Subcutaneous abdominal adipose tissue (tissue), 5 donors: ENCODE measurements around the gene SUCLG2.

Experiments used
- H3K27ac ChIP-seq: one replicate; pipeline ENCODE4 v1.7.0; 2013; ENCODE audit warnings: low read depth, mild to moderate bottlenecking, inconsistent platforms, low read length, moderate library complexity
- H3K27me3 ChIP-seq, 5 donors: one replicate each; pipeline ENCODE4 v1.7.0; 2013; ENCODE audit warnings: low read length in 5 of 5, inconsistent platforms in 1 of 5; ENCODE audit not compliant: control insufficient read depth in 5 of 5, insufficient read depth in 4 of 5
- H3K36me3 ChIP-seq, 5 donors: one replicate each; pipeline ENCODE4 v1.7.0; 2013; ENCODE audit warnings: low read length in 5 of 5; ENCODE audit not compliant: control insufficient read depth in 5 of 5, insufficient read depth in 5 of 5
- H3K4me1 ChIP-seq, 5 donors: one replicate each; pipeline ENCODE4 v1.7.0; 2013; ENCODE audit warnings: low read length in 5 of 5, mild to moderate bottlenecking in 3 of 5, moderate library complexity in 1 of 5; ENCODE audit not compliant: control insufficient read depth in 5 of 5, insufficient read depth in 5 of 5
- H3K4me3 ChIP-seq, 5 donors: one replicate each; pipeline ENCODE4 v1.7.0; 2013; ENCODE audit warnings: low read length in 5 of 5, low read depth in 1 of 5
- H3K9ac ChIP-seq, 5 donors: one replicate each; pipeline ENCODE4 v1.7.0; 2013; ENCODE audit warnings: low read length in 5 of 5, mild to moderate bottlenecking in 4 of 5, moderate library complexity in 3 of 5
- H3K9me3 ChIP-seq, 5 donors: one replicate each; pipeline ENCODE4 v1.7.0; 2013; ENCODE audit warnings: low read length in 5 of 5; ENCODE audit not compliant: control insufficient read depth in 5 of 5
- donor health status: healthy.
- donor health status: healthy.
- donor health status: healthy.
- donor health status: healthy.
- donor health status: healthy.

The SUCLG2 gene

DNA sequence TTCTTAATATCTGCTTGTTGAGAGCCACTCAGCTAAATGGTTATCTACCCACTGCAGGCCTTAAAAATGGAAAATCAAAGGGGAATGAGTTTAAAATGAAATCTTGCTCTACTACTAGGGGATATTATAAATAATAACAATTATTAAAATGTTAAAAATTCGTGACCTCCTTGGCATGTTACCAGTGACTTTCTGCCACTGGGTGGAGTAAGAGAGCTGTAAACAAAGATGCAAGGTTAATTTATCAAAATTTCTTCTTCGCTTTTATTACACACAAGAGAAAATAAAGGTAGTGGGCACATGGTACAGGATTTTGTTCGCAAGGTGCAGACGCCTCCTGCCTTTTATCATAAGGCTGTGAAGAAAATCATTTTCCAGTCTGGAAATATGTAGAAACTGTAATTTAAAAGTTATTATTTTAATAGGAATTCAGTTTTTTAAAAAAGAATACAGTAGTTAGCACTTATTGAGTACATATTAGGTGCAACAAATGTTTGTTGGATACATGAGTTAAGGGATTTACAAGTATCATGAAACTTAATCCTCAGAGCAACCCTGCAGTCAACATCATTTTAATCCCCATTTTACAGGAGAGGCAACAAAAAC is 272.6 kb downstream of the SUCLG2 start:
- Histone ChIP-seq H3K27me3 (no peaks in the 10 kb centered on the region), H3K27ac (no peak overlapping the region), H3K36me3 (peaks cover 0 to 9% (median 1%) of the 10 kb centered on the region in 5 donors), H3K4me3 (no peak overlapping the region), H3K9ac (no peak overlapping the region), H3K4me1 (peaks cover 0 to 6% (median 3%) of the 10 kb centered on the region in 5 donors), H3K9me3 (no peaks in the 10 kb centered on the region)

DNA sequence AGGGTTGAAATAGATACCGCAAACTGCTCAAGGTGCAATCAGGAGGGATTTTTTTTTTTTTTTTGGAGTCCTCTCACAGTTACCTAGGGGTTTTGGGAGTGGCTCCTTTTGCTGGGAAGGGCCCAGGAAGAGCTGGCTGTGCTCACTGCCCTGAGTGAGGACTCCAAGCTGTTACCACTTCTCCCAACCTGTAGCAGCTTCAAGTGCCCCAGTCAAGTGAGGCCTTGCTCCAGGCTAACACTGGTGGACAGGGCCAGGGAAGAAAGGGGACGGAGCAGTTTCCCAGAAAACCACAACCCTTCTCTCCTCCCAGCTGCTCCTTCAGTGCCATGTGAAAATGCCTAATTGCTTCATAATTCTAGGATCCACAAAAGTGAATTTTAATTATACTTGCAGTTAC is 274.3 kb downstream of the SUCLG2 start:
- Histone ChIP-seq H3K9ac (no peak overlapping the region), H3K36me3 (peaks cover 0 to 16% (median 3%) of the 10 kb centered on the region in 5 donors), H3K4me1 (peaks cover 0 to 6% (median 3%) of the 10 kb centered on the region in 5 donors), H3K27ac (no peak overlapping the region), H3K9me3 (no peaks in the 10 kb centered on the region), H3K27me3 (no peaks in the 10 kb centered on the region), H3K4me3 (no peak overlapping the region)

DNA sequence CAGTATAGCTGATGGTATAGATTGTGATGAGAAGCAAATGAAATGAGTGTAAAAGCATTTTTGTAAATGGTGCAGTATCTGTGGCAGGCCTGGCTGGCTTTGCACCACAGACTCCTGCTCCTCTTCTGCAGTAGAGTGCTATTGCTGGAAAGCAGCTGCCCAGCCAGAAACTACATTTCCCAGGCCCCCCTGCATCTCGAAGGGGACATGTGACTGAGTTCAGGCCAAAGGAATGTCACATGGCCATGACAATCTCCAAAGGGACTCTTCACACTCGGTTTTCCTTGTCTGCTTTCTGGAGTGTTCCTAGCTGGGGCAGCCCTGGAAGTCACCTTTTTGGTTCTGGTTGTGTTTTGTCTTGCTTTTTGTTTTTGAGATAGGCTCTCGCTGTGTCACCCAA is 277.1 kb downstream of the SUCLG2 start:
- peaks cover 0 to 17% (median 8%) of the 10 kb centered on the region in 5 donors for H3K36me3 ChIP-seq
- H3K4me3 ChIP-seq = no peak overlapping the region
- H3K4me1 ChIP-seq = no peaks in the 10 kb centered on the region
- no peaks in the 10 kb centered on the region for H3K27me3 ChIP-seq
- no peak overlapping the region for H3K9ac ChIP-seq
- no peak overlapping the region for H3K27ac ChIP-seq
- H3K9me3 ChIP-seq = no peaks in the 10 kb centered on the region

DNA sequence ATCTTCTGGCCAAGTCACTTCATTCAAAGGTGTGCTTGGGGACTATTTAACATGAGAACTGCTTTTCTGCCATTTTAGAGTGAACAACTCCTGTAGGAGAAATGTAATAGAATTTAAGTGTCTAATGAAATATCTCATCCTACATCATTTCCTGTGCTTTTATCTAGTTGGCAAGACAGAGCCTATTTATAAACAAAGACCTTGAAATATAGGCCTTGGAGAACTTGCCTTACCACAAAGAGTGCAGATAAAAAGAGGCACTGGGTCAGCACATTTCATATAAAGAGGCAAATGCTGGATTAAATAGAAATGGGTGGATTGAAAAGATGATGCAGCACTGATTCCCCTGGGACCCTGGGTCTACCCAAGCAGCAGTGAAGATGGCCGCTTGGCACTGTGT is 278.0 kb downstream of the SUCLG2 start:
- H3K36me3 ChIP-seq = peaks cover 0 to 21% (median 12%) of the 10 kb centered on the region in 5 donors
- H3K4me1 ChIP-seq = no peaks in the 10 kb centered on the region
- no peak overlapping the region for H3K4me3 ChIP-seq
- no peak overlapping the region for H3K27ac ChIP-seq
- H3K27me3 ChIP-seq = no peaks in the 10 kb centered on the region
- H3K9me3 ChIP-seq = no peaks in the 10 kb centered on the region
- H3K9ac ChIP-seq = no peak overlapping the region

DNA sequence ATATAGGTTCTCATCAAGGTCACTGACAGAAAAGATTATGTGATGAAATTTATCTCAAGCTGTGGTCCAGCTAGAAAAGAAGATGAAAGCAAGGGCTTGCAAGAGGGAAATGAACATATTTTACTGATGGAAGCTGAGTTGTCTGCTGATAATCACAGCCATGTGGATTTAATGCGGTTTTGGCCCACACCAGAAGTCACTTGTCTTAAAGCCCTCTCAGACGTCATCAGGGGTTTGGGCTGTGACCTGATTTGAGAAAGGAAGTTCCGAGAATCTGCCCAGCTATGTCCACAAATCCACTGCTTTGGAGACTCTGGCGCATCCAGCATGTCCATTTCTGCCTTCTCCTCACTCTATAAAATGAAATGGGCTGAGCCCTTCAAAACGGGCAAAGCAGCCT is 278.4 kb downstream of the SUCLG2 start:
- Histone ChIP-seq H3K4me3 (no peak overlapping the region), H3K36me3 (peaks cover 0 to 21% (median 12%) of the 10 kb centered on the region in 5 donors), H3K27me3 (no peaks in the 10 kb centered on the region), H3K27ac (no peak overlapping the region), H3K4me1 (no peaks in the 10 kb centered on the region), H3K9ac (no peak overlapping the region), H3K9me3 (no peaks in the 10 kb centered on the region)

DNA sequence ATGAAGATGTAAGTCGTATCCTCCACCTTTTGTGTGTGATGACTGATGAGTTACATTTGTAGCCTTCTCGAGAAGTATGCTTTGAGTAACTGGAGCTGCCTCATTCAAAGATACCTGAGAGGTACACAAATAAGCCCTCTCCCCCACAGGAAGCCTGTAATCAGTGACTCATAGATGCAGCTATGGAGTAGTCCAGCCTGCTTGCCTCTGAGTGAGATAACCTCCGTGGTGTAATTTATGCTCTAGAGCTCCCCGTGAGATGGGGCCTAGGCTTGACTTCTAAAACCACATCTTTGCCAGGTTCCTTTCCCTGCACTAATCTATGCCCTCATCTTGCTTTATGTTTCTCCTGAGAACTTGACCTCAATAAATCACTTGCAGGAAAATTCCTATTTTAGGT is 291.7 kb downstream of the SUCLG2 start:
- H3K9ac ChIP-seq = no peak overlapping the region
- H3K9me3 ChIP-seq = peaks cover 0 to 5% (median 2%) of the 10 kb centered on the region in 5 donors
- H3K36me3 ChIP-seq = no peaks in the 10 kb centered on the region
- no peak overlapping the region for H3K4me3 ChIP-seq
- H3K27me3 ChIP-seq = no peaks in the 10 kb centered on the region
- H3K27ac ChIP-seq = no peak overlapping the region
- H3K4me1 ChIP-seq = no peaks in the 10 kb centered on the region

DNA sequence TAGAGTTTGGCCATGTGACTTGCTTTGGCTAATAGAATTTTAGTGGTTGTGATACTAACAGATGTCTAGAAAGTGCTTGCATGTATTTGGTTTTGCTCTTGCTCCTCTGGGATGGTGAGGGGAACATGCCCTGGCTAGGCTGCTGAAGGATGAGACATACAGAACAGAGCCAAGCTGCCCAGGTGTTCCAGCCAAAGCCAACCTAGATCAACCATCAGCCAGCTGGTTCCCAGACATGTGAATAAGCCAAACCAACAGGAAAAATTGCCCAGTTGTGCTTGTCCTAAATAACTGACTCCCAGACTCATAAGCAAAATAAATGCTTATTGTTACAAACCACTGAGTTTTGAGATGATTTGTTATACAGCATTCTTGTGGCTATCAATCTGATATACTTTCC is 292.6 kb downstream of the SUCLG2 start:
- Histone ChIP-seq H3K4me3 (no peak overlapping the region), H3K9ac (no peak overlapping the region), H3K27ac (no peak overlapping the region), H3K36me3 (no peaks in the 10 kb centered on the region), H3K9me3 (peaks cover 0 to 5% (median 0%) of the 10 kb centered on the region in 5 donors), H3K27me3 (no peaks in the 10 kb centered on the region), H3K4me1 (no peaks in the 10 kb centered on the region)

DNA sequence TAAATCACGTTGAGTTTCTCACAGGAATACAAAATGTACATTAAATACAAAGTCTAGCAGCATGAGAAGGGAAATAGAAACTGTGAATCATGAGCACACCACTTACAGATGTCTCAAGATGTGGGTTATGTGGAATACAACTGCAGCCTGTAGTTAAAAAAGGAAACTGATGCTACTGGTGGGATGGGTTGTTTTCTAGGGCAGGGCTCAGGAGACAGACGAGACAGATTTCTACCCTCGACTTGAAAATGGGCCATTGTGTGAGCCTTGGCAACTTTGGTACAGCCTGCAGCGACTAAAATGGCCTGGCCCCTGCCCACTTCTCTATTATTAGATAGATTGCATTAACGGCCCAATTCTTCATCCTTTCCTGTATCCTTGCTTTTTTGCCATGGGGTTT is 293.1 kb downstream of the SUCLG2 start:
- no peak overlapping the region for H3K27ac ChIP-seq
- no peaks in the 10 kb centered on the region for H3K27me3 ChIP-seq
- peaks cover 0 to 5% (median 0%) of the 10 kb centered on the region in 5 donors for H3K9me3 ChIP-seq
- no peaks in the 10 kb centered on the region for H3K36me3 ChIP-seq
- no peaks in the 10 kb centered on the region for H3K4me1 ChIP-seq
- H3K4me3 ChIP-seq = no peak overlapping the region
- no peak overlapping the region for H3K9ac ChIP-seq

DNA sequence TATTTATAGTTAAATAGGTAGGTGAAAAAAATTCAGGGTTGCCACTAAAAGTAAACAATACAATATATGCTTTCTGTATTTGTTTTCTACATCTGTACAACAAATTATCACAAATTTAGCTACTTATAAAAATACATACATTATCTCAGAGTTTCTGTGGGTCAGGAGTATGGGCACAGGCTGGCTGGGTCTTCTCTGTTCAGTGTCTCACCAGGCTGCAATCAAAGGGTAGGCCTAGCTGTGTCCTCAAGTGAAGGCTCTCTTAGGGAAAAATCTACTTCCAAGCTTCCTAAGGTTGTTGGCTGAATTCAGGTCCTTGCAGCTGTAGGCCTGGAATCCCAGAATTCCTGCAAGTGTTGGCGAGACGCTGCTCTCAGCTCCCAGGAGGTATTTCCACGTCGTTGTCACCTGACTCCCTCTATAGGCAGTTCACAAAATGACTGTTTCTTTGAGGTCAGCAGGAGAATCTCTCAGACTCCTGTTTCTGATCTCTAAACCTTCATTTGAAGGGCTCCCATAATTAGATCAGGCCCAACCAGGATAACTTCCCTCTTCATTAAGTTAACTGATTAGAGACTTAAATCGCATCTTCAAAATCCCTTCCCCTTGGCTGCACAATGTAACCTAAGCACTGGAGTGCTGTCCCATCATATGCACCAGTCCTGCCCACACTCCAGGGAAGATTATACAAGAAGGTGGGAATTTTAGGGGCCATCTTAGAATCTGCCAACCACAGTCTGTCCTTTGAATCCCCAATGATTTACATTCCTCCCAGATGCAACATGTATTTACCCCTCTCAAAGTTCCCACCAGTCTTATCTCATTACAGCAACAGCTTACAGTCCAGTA is 296.6 kb downstream of the SUCLG2 start:
- Histone ChIP-seq H3K4me1 (no peaks in the 10 kb centered on the region), H3K27ac (no peak overlapping the region), H3K4me3 (no peak overlapping the region), H3K9me3 (peaks cover 0 to 5% (median 0%) of the 10 kb centered on the region in 5 donors), H3K36me3 (no peaks in the 10 kb centered on the region), H3K9ac (no peak overlapping the region), H3K27me3 (no peaks in the 10 kb centered on the region)

DNA sequence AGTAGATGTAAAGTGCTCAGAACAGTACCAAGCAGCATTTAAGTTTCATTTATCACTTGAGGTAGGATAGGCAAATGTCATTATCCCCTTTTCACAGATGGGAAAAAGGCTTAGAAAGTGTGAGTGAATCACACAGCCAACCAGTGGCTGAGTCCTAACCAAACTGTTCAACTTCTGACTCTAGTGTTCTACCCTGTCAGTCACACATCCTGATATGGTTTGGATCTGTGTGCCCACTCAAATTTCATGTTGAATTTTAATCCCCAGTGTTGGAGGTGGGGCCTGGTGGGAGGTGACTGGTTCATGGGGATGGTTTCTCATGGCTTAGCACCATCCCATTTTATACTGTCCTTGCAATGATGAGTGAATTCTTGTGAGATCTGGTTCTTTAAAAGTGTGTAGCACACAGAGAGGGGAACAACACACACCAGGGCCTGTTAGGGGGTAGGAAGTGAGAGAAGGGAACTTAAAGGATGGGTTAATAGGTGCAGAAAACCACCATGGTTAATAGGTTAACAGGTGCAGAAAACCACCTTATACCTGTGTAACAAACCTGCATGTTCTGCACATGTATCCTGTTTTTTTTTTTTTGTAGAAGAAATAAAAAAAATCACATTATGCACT is 304.7 kb downstream of the SUCLG2 start:
- Histone ChIP-seq H3K36me3 (no peaks in the 10 kb centered on the region), H3K27me3 (no peaks in the 10 kb centered on the region)

More for the DNA sequence above, 304.7 kb downstream of the SUCLG2 start:
- Histone ChIP-seq H3K9me3 (peaks cover 0 to 4% (median 0%) of the 10 kb centered on the region in 5 donors), H3K4me3 (no peak overlapping the region), H3K27ac (no peak overlapping the region), H3K4me1 (no peaks in the 10 kb centered on the region), H3K9ac (no peak overlapping the region)
